ENCODE measurements around the gene CSRNP3. TPM values are rescaled to one million over a fixed set of nuclear protein-coding genes. Genes with fewer than 3 reads are reported as not detected.
A peak's percentile ranks its signal among the peaks of the same experiment; 100 is the strongest.

CSRNP3 gene
- total RNA-seq, 1 donor from 2014 or later = 1.5 TPM

DNA sequence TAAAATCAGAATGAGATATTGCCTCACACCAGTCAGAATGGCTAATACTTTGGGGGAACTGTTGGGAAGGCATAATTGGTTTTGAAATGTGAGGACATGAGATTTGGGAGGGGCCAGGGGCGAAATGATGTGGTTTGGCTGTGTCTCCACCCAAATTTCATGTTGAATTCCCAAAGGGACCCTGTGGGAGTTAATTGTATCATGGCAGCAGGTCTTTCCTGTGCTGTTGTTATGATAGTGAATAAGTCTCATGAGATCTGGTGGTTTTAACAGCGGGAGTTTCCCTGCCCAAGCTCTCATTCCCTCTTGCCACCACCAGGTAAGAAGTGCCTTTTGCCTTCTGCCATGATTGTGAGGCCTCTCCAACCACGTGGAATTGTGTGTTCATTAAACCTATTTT, 59.6 kb downstream of the CSRNP3 start:
- TF ChIP-seq, protein P1, sequence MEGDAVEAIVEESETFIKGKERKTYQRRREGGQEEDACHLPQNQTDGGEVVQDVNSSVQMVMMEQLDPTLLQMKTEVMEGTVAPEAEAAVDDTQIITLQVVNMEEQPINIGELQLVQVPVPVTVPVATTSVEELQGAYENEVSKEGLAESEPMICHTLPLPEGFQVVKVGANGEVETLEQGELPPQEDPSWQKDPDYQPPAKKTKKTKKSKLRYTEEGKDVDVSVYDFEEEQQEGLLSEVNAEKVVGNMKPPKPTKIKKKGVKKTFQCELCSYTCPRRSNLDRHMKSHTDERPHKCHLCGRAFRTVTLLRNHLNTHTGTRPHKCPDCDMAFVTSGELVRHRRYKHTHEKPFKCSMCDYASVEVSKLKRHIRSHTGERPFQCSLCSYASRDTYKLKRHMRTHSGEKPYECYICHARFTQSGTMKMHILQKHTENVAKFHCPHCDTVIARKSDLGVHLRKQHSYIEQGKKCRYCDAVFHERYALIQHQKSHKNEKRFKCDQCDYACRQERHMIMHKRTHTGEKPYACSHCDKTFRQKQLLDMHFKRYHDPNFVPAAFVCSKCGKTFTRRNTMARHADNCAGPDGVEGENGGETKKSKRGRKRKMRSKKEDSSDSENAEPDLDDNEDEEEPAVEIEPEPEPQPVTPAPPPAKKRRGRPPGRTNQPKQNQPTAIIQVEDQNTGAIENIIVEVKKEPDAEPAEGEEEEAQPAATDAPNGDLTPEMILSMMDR (IDR thresholded peaks at IDR 0.05) = no peak
- H3K9me3 Mint-ChIP-seq (ENCODE audit: unreplicated experiment) = peaks cover 12% of the 10 kb centered on the region
- H3K27ac Mint-ChIP-seq (ENCODE audit: unreplicated experiment) = peak overlapping the region; percentile 15
- DNase-seq (ENCODE audit: extremely low spot score, unreplicated experiment) = no peak
- peaks cover 40% of the 10 kb centered on the region for H3K4me1 Mint-ChIP-seq (ENCODE audit: unreplicated experiment)
- H3K27me3 Mint-ChIP-seq (ENCODE audit: unreplicated experiment) = no peaks in the 10 kb centered on the region
- no peak overlapping the region for H3K4me3 Mint-ChIP-seq (ENCODE audit: unreplicated experiment)
- no peaks in the 10 kb centered on the region for H3K36me3 Mint-ChIP-seq (ENCODE audit: unreplicated experiment)

DNA sequence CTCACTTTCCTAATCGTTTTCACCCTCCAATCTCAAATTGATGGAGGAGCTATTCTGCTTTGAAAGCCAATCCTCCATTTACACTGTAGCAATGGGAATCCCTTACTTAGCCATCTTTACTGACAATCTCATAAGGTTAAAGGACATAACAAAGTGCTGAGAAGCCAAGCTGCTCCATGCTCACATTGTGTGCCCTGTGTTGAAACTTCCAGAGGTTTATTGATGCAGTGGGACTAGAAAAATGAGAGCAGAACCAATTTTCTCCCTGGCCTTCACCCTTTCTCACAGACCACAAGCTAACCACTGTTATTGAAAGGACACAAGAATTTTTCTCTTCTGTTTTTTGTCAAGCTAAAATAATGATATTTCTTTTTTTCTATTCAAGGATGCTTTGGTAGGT, 63.8 kb downstream of the CSRNP3 start:
- Mint-ChIP-seq H3K27me3 (ENCODE audit: unreplicated experiment) (peaks cover 3% of the 10 kb centered on the region), H3K4me1 (ENCODE audit: unreplicated experiment) (peaks cover 41% of the 10 kb centered on the region), H3K9me3 (ENCODE audit: unreplicated experiment) (peaks cover 9% of the 10 kb centered on the region), H3K27ac (ENCODE audit: unreplicated experiment) (no peak overlapping the region), H3K4me3 (ENCODE audit: unreplicated experiment) (no peak overlapping the region), H3K36me3 (ENCODE audit: unreplicated experiment) (no peaks in the 10 kb centered on the region)
- TF ChIP-seq, protein P1 (IDR thresholded peaks at IDR 0.05) = no peak
- no peak for DNase-seq (ENCODE audit: extremely low spot score, unreplicated experiment)

DNA sequence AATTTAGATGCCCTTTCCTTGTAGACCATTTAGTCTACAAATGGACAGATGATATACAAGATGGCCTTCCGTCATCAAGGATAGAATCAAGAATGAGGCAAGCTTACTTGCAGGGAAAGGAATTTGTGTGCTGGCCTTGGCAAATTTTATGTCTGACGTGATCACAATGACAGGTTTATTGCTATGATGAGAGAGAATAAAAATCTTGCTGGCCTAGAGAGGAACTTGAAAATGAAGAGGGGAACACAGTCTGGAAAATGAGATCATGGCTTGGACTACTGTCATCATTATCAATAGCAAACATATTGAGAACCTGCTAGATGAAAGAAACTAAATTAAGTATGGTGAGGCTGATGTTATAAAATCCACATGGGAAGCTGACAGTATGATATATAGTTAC, 66.0 kb downstream of the CSRNP3 start:
- H3K9me3 Mint-ChIP-seq (ENCODE audit: unreplicated experiment) = peaks cover 5% of the 10 kb centered on the region
- DNase-seq (ENCODE audit: extremely low spot score, unreplicated experiment) = no peak
- H3K4me1 Mint-ChIP-seq (ENCODE audit: unreplicated experiment) = peaks cover 25% of the 10 kb centered on the region
- TF ChIP-seq, protein P1 (IDR thresholded peaks at IDR 0.05) = no peak
- H3K27ac Mint-ChIP-seq (ENCODE audit: unreplicated experiment) = no peak overlapping the region
- H3K27me3 Mint-ChIP-seq (ENCODE audit: unreplicated experiment) = peaks cover 3% of the 10 kb centered on the region
- H3K36me3 Mint-ChIP-seq (ENCODE audit: unreplicated experiment) = no peaks in the 10 kb centered on the region
- no peak overlapping the region for H3K4me3 Mint-ChIP-seq (ENCODE audit: unreplicated experiment)

DNA sequence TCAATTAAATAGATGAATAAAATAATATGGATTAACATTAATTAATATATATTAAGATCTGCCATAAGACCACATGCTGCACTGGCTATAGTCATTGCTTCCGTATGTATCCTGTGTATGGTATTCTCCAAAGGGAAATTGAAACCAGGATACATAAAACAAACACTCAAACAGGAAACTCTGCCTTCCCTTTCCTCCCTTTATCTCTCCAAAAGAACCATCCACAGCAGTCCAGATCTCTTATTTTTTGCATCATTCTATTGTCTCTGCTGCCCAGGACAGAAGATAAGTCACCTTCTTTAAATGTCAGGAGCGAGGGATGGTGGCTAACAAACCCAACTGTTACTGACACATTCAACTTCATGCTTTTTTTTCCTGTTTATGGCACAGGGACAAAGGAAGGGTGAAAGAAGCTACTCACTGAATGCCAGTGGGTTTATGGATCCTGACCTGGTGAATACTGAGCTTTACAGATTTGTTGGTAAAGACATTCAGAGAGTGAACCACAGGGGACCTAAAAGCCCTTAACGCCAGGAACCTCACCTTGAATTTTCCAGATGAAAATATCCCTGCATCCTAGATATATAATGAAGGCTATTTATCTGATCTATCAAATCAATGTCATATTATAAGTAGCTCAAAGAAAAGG, 67.5 kb downstream of the CSRNP3 start:
- TF ChIP-seq, protein P1 (IDR thresholded peaks at IDR 0.05) = no peak
- Mint-ChIP-seq H3K36me3 (ENCODE audit: unreplicated experiment) (no peaks in the 10 kb centered on the region), H3K27ac (ENCODE audit: unreplicated experiment) (no peak overlapping the region), H3K9me3 (ENCODE audit: unreplicated experiment) (no peaks in the 10 kb centered on the region), H3K4me1 (ENCODE audit: unreplicated experiment) (peaks cover 17% of the 10 kb centered on the region), H3K4me3 (ENCODE audit: unreplicated experiment) (no peak overlapping the region), H3K27me3 (ENCODE audit: unreplicated experiment) (peaks cover 3% of the 10 kb centered on the region)
- no peak for DNase-seq (ENCODE audit: extremely low spot score, unreplicated experiment)

DNA sequence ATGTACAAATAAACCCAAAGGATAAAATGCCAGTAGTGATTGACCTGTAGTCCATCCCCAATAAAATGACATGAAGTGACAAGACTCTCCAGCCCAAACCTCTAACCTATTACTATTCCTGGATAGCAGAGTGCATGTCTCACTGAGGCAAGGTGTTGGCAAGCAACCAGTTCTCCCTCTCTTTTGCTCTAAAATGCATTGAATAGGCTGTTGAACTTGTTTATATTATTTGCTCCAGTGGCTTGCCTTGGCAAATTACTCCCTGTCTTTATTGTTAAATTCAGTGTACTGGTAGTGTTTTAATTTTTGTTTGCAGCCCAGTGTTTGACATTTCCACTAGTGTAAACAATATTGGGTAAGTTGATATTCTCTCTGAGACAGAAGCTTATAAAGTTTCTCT, 70.5 kb downstream of the CSRNP3 start:
- TF ChIP-seq, protein P1 (IDR thresholded peaks at IDR 0.05) = no peak
- H3K27me3 Mint-ChIP-seq (ENCODE audit: unreplicated experiment) = peaks cover 3% of the 10 kb centered on the region
- H3K4me1 Mint-ChIP-seq (ENCODE audit: unreplicated experiment) = peaks cover 2% of the 10 kb centered on the region
- no peaks in the 10 kb centered on the region for H3K9me3 Mint-ChIP-seq (ENCODE audit: unreplicated experiment)
- no peaks in the 10 kb centered on the region for H3K36me3 Mint-ChIP-seq (ENCODE audit: unreplicated experiment)
- DNase-seq (ENCODE audit: extremely low spot score, unreplicated experiment) = no peak
- H3K4me3 Mint-ChIP-seq (ENCODE audit: unreplicated experiment) = no peak overlapping the region
- no peak overlapping the region for H3K27ac Mint-ChIP-seq (ENCODE audit: unreplicated experiment)
